ENCODE measurements around the gene KATNAL2.

GRCh38 chr18:47143153-47143552, 225.8 kb downstream of the KATNAL2 start:
- TF ChIP-seq CTCF (IDR thresholded peaks at IDR 0.05), result no peak
- no peak for TF ChIP-seq POLR2A (IDR thresholded peaks at IDR 0.05)
- no peak for TF ChIP-seq EP300 (IDR thresholded peaks at IDR 0.05)
